ENCODE results near the gene ZDHHC21.
A peak's percentile ranks its signal among the peaks of the same experiment; 100 is the strongest.
"Not testable (repeated sequence)": the region's sequence is repeated elsewhere in the genome, so short reads cannot be mapped to it uniquely, and the experiment has no call there.

ZDHHC21 gene

DNA sequence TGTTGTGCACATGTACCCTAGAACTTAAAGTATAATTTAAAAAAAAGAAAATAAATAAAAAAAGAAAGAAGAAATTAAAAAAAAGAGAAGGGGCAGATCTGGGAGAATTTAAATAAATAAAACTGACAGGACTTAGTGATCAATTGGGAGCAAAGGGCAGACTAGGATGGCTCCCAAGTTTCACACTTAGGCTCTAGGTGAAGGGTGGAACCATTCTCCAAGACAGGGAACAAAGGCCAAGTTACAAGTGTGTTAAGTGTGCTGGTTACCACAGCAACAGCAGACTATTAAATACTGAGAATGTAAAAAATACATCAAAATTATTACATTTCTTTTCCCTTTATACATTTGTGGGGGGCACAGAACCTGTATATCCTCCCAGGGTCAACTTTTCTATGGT lies 7.1 kb downstream of the ZDHHC21 start:
- DNase-seq, result no peak

- not testable (repeated sequence) for DNase-seq
Measured at GRCh38 chr9:14682616-14683015, 10.6 kb downstream of the ZDHHC21 start.

GRCh38 chr9:14678776-14679175 lies 14.5 kb downstream of the ZDHHC21 start:
- no peak for DNase-seq

GRCh38 chr9:14677872-14678271 lies 15.4 kb downstream of the ZDHHC21 start:
- DNase-seq, result no peak

DNA sequence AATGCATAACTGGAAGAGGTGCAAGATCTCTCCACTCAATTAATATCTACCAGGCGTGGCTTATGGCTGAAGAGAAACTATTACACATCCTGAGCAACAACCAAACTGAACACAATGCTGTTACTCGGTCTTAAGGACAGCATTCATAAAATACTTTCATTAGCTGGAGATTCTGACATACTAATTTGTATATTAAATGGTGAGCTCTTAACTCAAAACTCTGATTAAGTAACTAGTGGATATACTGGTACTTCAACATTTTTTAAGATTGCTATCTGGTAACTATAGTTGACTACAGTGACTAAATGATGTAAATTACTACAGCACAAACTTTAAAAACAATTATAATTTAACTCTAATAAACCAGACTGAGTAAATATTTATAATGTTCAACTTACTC lies 15.8 kb downstream of the ZDHHC21 start:
- DNase-seq, result no peak

DNA sequence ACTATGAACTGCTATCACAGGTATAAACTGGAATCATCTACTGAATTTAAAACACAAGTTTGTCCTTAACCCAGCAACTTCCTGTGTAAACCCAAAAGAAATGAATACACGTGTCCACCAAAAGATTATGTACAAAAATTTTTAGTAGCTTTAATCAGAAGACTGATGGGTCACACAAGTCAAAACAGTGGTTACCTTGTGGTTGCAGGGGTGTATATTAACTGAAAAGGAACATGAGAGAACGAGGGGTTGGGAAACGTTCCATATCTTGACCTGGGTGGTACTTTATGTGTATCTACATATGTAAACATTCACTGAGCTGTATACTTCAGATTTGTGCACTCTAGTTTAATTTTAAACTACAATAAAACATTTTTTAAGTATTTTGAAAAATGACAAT lies 18.6 kb downstream of the ZDHHC21 start:
- DNase-seq, result no peak

GRCh38 chr9:14671377-14671776 lies 21.9 kb downstream of the ZDHHC21 start:
- DNase-seq, result no peak

- DNase-seq, result no peak
Measured at GRCh38 chr9:14670718-14671117, 22.5 kb downstream of the ZDHHC21 start.

- DNase-seq, result not testable (repeated sequence)
Measured at GRCh38 chr9:14664022-14664421, 29.2 kb downstream of the ZDHHC21 start.

DNA sequence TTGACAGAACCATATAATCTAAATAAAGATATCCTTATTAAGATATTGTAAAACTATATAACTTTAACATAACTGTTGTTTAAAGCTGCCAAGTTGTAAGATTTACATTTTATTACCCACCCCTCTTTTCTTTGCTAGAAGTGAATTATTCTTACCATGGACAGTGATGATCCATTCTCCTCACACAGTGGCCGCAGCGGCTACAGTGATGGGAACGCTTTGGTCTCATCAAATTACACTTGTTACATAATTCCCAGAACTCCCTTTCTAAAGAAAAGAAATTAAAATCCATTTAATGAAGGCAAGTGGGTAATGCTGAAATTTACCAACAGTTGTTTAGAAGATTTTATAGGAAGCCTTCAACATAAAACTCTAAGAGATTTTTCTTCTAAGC lies 31.2 kb downstream of the ZDHHC21 start:
- DNase-seq, result no peak

DNA sequence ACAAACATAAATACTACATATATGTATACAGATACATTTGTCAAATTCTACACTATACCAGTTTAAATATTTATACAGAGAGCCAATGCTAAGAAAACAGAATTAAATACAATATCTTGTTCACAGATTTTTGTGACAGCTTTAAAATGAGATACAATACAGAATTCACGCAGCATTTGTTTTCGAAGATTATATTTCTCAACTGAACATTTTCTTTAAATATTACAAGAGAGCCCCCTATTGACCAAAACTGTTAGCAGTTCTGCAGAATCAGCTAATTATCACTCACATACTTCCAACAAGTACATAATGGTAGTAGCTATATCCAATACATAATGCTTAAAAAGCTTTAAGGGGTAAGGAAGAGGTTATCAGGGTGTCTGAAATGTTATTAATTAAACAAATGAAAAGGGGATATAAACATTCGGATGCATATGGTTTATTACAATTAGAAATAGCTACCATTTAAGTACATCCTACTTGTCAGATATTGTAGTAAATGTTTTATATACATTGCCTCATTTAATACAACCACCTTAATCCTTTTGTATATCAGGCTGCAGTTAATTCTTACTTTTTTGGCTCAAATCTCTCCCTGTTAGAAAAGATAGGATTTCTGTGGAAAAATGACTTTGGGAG lies 31.7 kb downstream of the ZDHHC21 start:
- peak in 1 of 51 donors; percentile 22 for DNase-seq

DNA sequence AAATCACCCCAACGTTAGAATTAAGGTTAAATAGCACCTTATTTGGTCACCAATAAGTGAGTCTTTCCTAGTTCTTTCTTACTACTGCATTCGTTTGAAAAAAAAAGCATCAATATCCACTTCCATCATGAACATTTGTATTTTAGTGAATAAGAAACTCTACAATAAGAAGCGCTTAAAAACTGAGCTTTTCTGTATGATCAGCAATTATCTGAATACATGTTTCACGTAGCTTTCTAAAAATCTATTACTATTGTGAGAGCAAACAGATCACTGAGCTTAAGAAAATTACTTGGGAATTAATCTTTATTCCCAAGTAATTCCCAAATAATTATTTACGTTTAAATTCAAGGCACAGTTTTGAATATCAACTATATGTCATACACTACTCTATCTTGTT lies 32.5 kb downstream of the ZDHHC21 start:
- DNase-seq, result no peak

- DNase-seq, result no peak
Measured at GRCh38 chr9:14654932-14655331, 38.3 kb downstream of the ZDHHC21 start.

- no peak for DNase-seq
Measured at GRCh38 chr9:14653511-14653910, 39.7 kb downstream of the ZDHHC21 start.

GRCh38 chr9:14652729-14653377 lies 40.4 kb downstream of the ZDHHC21 start:
- no peak for DNase-seq

DNA sequence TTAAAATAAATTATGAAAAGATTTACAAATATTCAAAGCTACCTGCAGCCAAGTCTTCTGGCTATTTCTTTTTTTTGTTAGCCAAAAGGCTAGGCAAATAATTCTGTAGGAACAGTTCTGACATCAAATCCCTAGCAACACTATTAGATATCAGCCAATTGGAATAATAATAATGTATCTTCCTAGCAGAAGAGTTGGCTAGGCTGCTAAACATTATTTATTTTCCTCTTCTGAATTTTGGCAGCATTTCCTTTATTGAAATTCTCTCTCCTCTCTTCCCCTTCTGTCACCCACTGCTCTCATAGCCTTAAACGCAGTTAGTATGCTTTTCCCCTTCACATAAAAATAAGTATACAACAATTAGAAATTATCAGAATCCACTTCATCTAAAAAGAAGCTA lies 42.6 kb downstream of the ZDHHC21 start:
- DNase-seq, result no peak

GRCh38 chr9:14645648-14646047 lies 47.6 kb downstream of the ZDHHC21 start:
- DNase-seq, result no peak

DNA sequence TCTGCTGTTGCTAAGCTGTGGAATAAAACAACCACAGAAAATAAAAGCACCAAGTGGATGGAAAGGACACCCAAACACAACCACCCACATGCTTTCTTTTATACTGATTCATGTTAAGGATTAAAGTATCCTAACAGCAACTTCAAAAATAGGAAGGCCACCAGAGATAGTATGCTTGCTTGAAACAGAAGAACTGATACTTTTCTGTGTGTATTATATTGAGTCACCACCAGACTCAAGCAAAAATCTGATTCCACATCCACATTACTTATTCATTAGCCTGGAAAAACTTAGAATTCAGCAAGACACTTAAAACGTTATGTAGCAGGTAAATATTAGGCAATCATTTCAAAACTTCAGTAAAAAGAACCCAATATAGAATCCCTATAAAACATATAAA lies 52.3 kb downstream of the ZDHHC21 start:
- DNase-seq, result no peak

GRCh38 chr9:14640294-14640693 lies 52.9 kb downstream of the ZDHHC21 start:
- DNase-seq, result no peak

DNA sequence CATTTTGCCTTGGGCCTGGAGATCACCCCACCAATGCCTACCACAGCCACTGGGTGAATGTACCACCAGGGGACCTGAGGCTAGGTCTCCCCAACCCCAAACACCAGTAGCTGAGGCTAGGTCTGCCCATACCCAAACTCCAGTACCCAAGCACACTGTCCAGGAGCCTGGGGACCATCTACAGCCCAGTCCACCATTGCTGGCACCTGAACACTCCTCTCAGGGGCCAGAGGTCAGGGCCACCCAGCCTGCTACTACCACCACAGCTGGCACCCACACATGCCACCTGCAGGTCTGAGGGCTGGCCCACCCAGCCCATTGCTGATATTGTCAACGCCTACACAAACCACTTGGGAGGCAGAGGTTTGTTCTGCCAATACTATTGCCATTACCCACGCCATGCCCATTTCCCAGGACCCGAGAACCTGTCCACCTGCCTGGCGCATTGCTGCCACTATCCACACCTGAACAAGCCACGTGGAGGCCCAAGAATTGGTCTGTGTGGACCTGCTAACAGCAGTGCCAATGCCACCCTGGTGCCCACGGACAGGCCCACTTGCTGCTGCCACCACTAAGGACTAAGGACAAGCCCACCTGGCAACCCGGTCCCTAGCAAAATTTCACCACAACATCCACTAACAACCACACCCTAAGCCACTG lies 59.2 kb downstream of the ZDHHC21 start:
- DNase-seq, result no peak

GRCh38 chr9:14633148-14633547 lies 60.1 kb downstream of the ZDHHC21 start:
- no peak for DNase-seq

- peak in 1 of 51 donors; percentile 3 for DNase-seq
Measured at GRCh38 chr9:14627513-14627912, 65.7 kb downstream of the ZDHHC21 start.

GRCh38 chr9:14618836-14619420 lies 74.3 kb downstream of the ZDHHC21 start:
- no peak for DNase-seq
